ENCODE measurements around the gene ZDHHC3.
A peak's percentile ranks its signal among the peaks of the same experiment; 100 is the strongest.

The ZDHHC3 gene

DNA sequence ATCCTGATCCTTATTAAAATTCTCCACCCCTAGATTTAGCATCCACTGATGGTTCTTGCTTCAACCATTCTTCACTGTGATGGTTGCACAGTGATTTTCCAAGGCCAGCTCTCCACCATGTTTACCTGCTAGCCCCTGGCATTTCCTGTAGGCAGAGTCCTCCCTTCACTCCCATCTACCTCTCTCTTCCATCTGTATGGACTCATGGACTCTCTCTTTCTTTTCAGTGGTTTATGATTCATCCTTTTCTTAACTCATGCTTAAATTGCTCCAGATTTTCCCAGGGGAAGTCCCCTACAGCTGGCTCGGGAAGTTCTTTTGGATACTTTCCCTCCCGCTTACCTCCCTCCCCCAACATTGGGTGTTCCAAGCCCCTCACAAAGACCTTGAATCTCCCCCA is 82.9 kb downstream of the ZDHHC3 start:
- DNase-seq (ENCODE audit: low read depth) = peak; percentile 46

GRCh38 chr3:44892689-44893088 is 83.3 kb downstream of the ZDHHC3 start:
- no peak for DNase-seq (ENCODE audit: low read depth)

DNA sequence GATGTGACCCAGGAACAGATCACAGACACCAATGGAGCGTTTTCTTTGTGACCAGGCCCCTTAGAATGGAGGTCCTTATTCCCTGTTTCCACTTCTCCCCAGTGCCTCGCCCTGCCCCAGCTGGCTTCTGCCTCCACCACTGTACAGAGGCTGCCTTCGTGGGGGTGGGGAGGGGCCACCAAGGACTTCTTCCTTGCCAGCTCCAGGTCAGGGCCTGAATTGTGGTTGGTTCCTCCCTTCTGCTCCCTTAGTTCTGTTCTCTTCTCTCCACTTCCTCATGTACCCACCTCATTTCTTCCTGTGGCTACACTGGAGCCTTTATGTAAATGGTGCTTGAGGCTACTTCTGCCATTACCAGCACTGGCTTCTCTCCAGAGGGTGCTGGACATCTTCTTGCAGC is 85.1 kb downstream of the ZDHHC3 start:
- DNase-seq (ENCODE audit: low read depth) = no peak

GRCh38 chr3:44890258-44890657 is 85.7 kb downstream of the ZDHHC3 start:
- DNase-seq (ENCODE audit: low read depth) = no peak

DNA sequence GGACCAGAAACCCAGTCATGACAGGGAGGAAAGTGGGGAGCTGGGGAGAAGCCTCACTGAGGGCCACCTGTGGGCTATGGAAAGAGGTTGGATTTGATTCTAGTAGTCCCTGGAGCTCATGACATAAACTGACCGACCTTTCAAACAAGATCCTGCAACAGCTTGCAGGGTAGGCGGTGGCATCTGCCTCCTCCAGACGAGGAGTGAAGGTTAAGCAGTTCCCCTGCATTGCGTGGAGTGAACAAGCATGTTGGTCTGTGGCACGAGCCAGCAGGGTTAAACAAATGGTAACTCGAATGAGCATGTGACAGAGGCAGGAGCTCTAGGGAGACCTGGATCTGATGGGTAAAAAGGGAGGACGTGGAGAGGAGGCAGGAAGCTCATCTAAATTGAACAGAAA is 88.9 kb downstream of the ZDHHC3 start:
- no peak for DNase-seq (ENCODE audit: low read depth)

GRCh38 chr3:44886561-44886960 is 89.4 kb downstream of the ZDHHC3 start:
- DNase-seq (ENCODE audit: low read depth) = no peak

- DNase-seq (ENCODE audit: low read depth) = peak; percentile 87
Observed at GRCh38 chr3:44885618-44886017, 90.4 kb downstream of the ZDHHC3 start.

DNA sequence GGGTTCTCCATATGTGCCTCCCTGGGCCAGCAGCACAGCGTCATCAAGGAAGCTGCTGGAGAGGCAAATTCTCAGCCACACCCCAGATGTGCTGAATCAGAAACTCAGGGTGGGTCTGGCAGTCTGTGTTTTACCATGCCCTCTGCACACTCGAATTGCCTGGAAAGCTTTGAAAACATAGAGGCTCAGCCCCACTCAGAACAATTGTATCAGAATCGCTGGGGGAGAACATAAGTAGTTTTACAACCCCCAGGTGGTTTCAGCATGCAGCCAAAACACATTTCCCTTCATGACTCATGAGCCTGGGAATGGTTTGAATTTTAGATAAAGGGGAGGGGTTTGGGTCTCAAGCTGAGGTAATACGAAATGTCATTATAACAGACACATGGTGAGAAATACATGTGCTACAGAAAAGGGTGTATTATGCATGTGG is 92.0 kb downstream of the ZDHHC3 start:
- peak; percentile 86 for DNase-seq (ENCODE audit: low read depth)

- no peak for DNase-seq (ENCODE audit: low read depth)
Observed at GRCh38 chr3:44883213-44883955, 92.6 kb downstream of the ZDHHC3 start.

DNA sequence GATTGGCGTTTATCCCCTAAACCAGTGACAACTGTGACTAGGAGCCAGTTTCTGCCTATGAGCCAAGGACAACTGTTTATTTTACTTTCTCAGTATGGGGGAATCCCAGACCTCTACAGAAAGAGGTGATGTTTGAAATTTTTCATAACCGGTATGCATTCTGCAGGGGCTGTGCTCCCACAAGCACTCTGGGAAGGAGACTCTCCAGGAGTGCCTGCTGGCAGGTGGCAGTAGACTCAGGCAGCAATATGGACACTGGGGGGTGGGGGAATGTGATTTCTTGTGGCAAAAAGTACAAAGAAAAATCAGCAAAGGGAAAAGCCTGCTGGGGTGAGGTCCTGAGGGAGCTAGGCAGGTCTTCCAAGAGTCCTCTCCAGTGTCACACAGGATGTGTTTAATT is 95.7 kb downstream of the ZDHHC3 start:
- DNase-seq (ENCODE audit: low read depth) = no peak

- no peak for DNase-seq (ENCODE audit: low read depth)
Observed at GRCh38 chr3:44877333-44877732, 98.6 kb downstream of the ZDHHC3 start.

GRCh38 chr3:44875596-44875995 is 100.4 kb downstream of the ZDHHC3 start:
- no peak for DNase-seq (ENCODE audit: low read depth)

Data from fibroblast of gingiva (primary cell).